ENCODE data around the gene GRIK1.

- TF ChIP-seq CTCF (IDR thresholded peaks at IDR 0.05): no peak
- no peak for TF ChIP-seq POLR2A (IDR thresholded peaks at IDR 0.05)
Observed at GRCh38 chr21:29630441-29630840, 309.4 kb downstream of the GRIK1 start.

Measured in Peyer's patch (tissue), 4 donors.